ENCODE measurements around the gene ERI3. TPM values are rescaled to one million over a fixed set of nuclear protein-coding genes. Genes with fewer than 3 reads are reported as not detected.

Gene ERI3
- total and polyA plus RNA-seq, 9 of the 15 experiments (the other 6 are each of a cell fraction or from before 2014, with no cell fraction given), result 47.8 to 93.4 (median 67.2) TPM

DNA sequence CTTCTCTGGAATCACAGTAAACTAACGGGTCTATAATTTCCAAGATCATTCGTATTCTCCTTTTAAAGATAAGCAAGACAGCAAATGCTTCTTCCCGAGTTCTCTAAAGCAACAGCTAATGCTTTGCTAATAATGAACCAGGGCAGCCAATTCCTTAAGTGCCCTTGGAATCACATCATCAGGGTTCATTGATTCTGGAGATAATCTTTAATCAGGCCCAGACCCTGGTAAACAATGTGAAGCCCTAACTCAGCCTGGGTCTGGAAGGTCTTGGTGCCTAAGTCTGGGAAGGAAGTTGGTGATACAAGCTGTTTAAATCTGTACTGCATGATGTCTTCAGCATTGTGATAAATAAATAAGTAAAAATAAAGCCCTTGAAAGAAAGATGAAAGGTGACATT, 18.4 kb downstream of the ERI3 start:
- Histone ChIP-seq H4K20me1 (replicated peaks; ENCODE audit: control insufficient read depth, insufficient read depth, low read length) (no peaks in the 10 kb centered on the region), H3K36me3 (ENCODE audit: control insufficient read depth, insufficient read depth, low read length) (peaks cover 56% of the 10 kb centered on the region), H3K9me3 (replicated peaks; ENCODE audit: control insufficient read depth, insufficient read depth, low read depth, low read length) (no peaks in the 10 kb centered on the region), H3K27me3 (ENCODE audit: control insufficient read depth in 2 of 2, insufficient read depth in 2 of 2, low read length in 2 of 2) (no peaks in the 10 kb centered on the region), H3K4me3 (no peak overlapping the region), H2AFZ (ENCODE audit: low read depth, low read length) (no peak overlapping the region), H3K4me2 (ENCODE audit: insufficient read depth, low read length) (no peak overlapping the region), H3K4me1 (replicated peaks in 1 of 2; ENCODE audit: control insufficient read depth in 2 of 2, insufficient read depth in 2 of 2, low read length in 2 of 2) (no peaks in the 10 kb centered on the region), H3K27ac (ENCODE audit: extremely low read depth, low read depth, low read length) (no peak overlapping the region), H3K9me1 (ENCODE audit: control insufficient read depth, insufficient read depth, low read length) (no peaks in the 10 kb centered on the region), H3K9ac (ENCODE audit: insufficient read depth in 1 of 2, low read depth in 2 of 2, low read length in 2 of 2) (no peak overlapping the region), H3K79me2 (ENCODE audit: control insufficient read depth, insufficient read depth, low read length) (no peaks in the 10 kb centered on the region)
- DNase-seq (ENCODE audit: extremely low read depth in 1 of 4, low spot score in 3 of 4) (no peak), FAIRE-seq (no peak), ATAC-seq (no peak)
- in situ Hi-C loops (cut with MboI) (no loop called here), intact Hi-C loops (cut with micrococcal nuclease) (no loop called here)
- POLR2A ChIA-PET, result interaction anchor here (0.7 to 1.1 kb wide), 5 partner anchors 8 to 20 kb away, joined by 3 to 4 read pairs (median 3); no protein-coding TSS in a partner anchor
- CTCF ChIA-PET (ENCODE audit: low intra/inter-chr PET ratio), result no interaction called here
- BruUV-seq (replicated peaks), result no TSS peak
- 90% methylated on average over 3 of the region's 3 CpGs for WGBS (ENCODE audit: insufficient coverage, low coverage, missing lambda C conversion rate)
- TF ChIP-seq CBFA2T2 (conservative IDR thresholded peaks at IDR 0.05), result no peak
- TF ChIP-seq NR2F6 (CRISPR knock-in tag; IDR thresholded peaks at IDR 0.05), result no peak
- TF ChIP-seq, protein P1, sequence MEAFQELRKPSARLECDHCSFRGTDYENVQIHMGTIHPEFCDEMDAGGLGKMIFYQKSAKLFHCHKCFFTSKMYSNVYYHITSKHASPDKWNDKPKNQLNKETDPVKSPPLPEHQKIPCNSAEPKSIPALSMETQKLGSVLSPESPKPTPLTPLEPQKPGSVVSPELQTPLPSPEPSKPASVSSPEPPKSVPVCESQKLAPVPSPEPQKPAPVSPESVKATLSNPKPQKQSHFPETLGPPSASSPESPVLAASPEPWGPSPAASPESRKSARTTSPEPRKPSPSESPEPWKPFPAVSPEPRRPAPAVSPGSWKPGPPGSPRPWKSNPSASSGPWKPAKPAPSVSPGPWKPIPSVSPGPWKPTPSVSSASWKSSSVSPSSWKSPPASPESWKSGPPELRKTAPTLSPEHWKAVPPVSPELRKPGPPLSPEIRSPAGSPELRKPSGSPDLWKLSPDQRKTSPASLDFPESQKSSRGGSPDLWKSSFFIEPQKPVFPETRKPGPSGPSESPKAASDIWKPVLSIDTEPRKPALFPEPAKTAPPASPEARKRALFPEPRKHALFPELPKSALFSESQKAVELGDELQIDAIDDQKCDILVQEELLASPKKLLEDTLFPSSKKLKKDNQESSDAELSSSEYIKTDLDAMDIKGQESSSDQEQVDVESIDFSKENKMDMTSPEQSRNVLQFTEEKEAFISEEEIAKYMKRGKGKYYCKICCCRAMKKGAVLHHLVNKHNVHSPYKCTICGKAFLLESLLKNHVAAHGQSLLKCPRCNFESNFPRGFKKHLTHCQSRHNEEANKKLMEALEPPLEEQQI (IDR thresholded peaks at IDR 0.05), result no peak
- TF ChIP-seq ZBTB8A (IDR thresholded peaks at IDR 0.05; ENCODE audit: partially characterized antibody), result no peak
- TF ChIP-seq GTF2B (IDR thresholded peaks at IDR 0.05; ENCODE audit: extremely low read depth, insufficient read length), result no peak
- no peak for TF ChIP-seq KHSRP (IDR thresholded peaks at IDR 0.05)
- no peak for TF ChIP-seq YY1 (IDR thresholded peaks at IDR 0.05; ENCODE audit: borderline replicate concordance in 1 of 3, control insufficient read depth in 1 of 3, extremely low read depth in 1 of 3, insufficient read depth in 3 of 3, insufficient read length in 1 of 3, insufficient replicate concordance in 2 of 3, low read depth in 1 of 3, low read length in 2 of 3)
- TF ChIP-seq, protein P2, sequence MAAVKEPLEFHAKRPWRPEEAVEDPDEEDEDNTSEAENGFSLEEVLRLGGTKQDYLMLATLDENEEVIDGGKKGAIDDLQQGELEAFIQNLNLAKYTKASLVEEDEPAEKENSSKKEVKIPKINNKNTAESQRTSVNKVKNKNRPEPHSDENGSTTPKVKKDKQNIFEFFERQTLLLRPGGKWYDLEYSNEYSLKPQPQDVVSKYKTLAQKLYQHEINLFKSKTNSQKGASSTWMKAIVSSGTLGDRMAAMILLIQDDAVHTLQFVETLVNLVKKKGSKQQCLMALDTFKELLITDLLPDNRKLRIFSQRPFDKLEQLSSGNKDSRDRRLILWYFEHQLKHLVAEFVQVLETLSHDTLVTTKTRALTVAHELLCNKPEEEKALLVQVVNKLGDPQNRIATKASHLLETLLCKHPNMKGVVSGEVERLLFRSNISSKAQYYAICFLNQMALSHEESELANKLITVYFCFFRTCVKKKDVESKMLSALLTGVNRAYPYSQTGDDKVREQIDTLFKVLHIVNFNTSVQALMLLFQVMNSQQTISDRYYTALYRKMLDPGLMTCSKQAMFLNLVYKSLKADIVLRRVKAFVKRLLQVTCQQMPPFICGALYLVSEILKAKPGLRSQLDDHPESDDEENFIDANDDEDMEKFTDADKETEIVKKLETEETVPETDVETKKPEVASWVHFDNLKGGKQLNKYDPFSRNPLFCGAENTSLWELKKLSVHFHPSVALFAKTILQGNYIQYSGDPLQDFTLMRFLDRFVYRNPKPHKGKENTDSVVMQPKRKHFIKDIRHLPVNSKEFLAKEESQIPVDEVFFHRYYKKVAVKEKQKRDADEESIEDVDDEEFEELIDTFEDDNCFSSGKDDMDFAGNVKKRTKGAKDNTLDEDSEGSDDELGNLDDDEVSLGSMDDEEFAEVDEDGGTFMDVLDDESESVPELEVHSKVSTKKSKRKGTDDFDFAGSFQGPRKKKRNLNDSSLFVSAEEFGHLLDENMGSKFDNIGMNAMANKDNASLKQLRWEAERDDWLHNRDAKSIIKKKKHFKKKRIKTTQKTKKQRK (IDR thresholded peaks at IDR 0.05; ENCODE audit: borderline replicate concordance, low read depth, low read length), result no peak
- TF ChIP-seq SAFB2 (IDR thresholded peaks at IDR 0.05; ENCODE audit: borderline replicate concordance, low read depth, low read length, severe bottlenecking), result no peak
